ENCODE data around the gene WNT2B. TPM values are rescaled to one million over a fixed set of nuclear protein-coding genes. Genes with fewer than 3 reads are reported as not detected.
"Not testable (repeated sequence)": the region's sequence is repeated elsewhere in the genome, so short reads cannot be mapped to it uniquely, and the experiment has no call there.

The WNT2B gene
- total RNA-seq, 1 donor from 2014 or later: 146 TPM

- no peak overlapping the region for H3K27ac Mint-ChIP-seq
- peaks cover 44% of the 10 kb centered on the region for H3K9me3 Mint-ChIP-seq
- H3K4me3 Mint-ChIP-seq: no peak overlapping the region
- peaks cover 19% of the 10 kb centered on the region for H3K36me3 Mint-ChIP-seq
- H3K4me1 Mint-ChIP-seq: no peaks in the 10 kb centered on the region
- DNase-seq (ENCODE audit: low spot score in 2 of 2, unreplicated experiment in 2 of 2): no peak
- no peaks in the 10 kb centered on the region for H3K27me3 Mint-ChIP-seq (ENCODE audit: low read depth)
- no peak for TF ChIP-seq CTCF (IDR thresholded peaks at IDR 0.05; ENCODE audit: unreplicated experiment)
Observed at GRCh38 chr1:112478314-112478713, 30.5 kb upstream of the WNT2B start.

- H3K27me3 Mint-ChIP-seq (ENCODE audit: low read depth); H3K9me3 Mint-ChIP-seq; H3K4me1 Mint-ChIP-seq; H3K36me3 Mint-ChIP-seq; H3K4me3 Mint-ChIP-seq; H3K27ac Mint-ChIP-seq; DNase-seq (ENCODE audit: low spot score in 2 of 2, unreplicated experiment in 2 of 2): not testable (repeated sequence)
Observed at GRCh38 chr1:112486063-112486462, 22.7 kb upstream of the WNT2B start.

GRCh38 chr1:112487686-112488085, 21.1 kb upstream of the WNT2B start:
- not testable (repeated sequence) for H3K36me3 Mint-ChIP-seq

GRCh38 chr1:112488141-112488540, 20.6 kb upstream of the WNT2B start:
- Mint-ChIP-seq H3K9me3 (no peaks in the 10 kb centered on the region), H3K36me3 (no peaks in the 10 kb centered on the region), H3K27ac (no peak overlapping the region)

More at GRCh38 chr1:112487686-112488085, 21.1 kb upstream of the WNT2B start:
- not testable (repeated sequence) for H3K27ac Mint-ChIP-seq; H3K27me3 Mint-ChIP-seq (ENCODE audit: low read depth); DNase-seq (ENCODE audit: low spot score in 2 of 2, unreplicated experiment in 2 of 2); H3K4me3 Mint-ChIP-seq; H3K4me1 Mint-ChIP-seq; H3K9me3 Mint-ChIP-seq

GRCh38 chr1:112492076-112492475, 16.7 kb upstream of the WNT2B start:
- Mint-ChIP-seq H3K9me3 (no peaks in the 10 kb centered on the region), H3K4me3 (no peak overlapping the region), H3K27me3 (ENCODE audit: low read depth) (peaks cover 14% of the 10 kb centered on the region), H3K36me3 (no peaks in the 10 kb centered on the region), H3K27ac (no peak overlapping the region), H3K4me1 (no peaks in the 10 kb centered on the region)
- no peak for DNase-seq (ENCODE audit: low spot score in 2 of 2, unreplicated experiment in 2 of 2)
- no peak for TF ChIP-seq CTCF (IDR thresholded peaks at IDR 0.05; ENCODE audit: unreplicated experiment)

More at GRCh38 chr1:112488141-112488540, 20.6 kb upstream of the WNT2B start:
- Mint-ChIP-seq H3K27me3 (ENCODE audit: low read depth) (peaks cover 1% of the 10 kb centered on the region), H3K4me3 (no peak overlapping the region), H3K4me1 (no peaks in the 10 kb centered on the region)
- no peak for TF ChIP-seq CTCF (IDR thresholded peaks at IDR 0.05; ENCODE audit: unreplicated experiment)
- DNase-seq (ENCODE audit: low spot score in 2 of 2, unreplicated experiment in 2 of 2): no peak

- no peaks in the 10 kb centered on the region for H3K9me3 Mint-ChIP-seq
- H3K4me1 Mint-ChIP-seq: no peaks in the 10 kb centered on the region
- no peak overlapping the region for H3K4me3 Mint-ChIP-seq
- H3K27ac Mint-ChIP-seq: no peak overlapping the region
- H3K27me3 Mint-ChIP-seq (ENCODE audit: low read depth): peaks cover 14% of the 10 kb centered on the region
- no peak for TF ChIP-seq CTCF (IDR thresholded peaks at IDR 0.05; ENCODE audit: unreplicated experiment)
- no peak for DNase-seq (ENCODE audit: low spot score in 2 of 2, unreplicated experiment in 2 of 2)
- no peaks in the 10 kb centered on the region for H3K36me3 Mint-ChIP-seq
Observed at GRCh38 chr1:112493351-112493750, 15.4 kb upstream of the WNT2B start.

GRCh38 chr1:112496290-112496689, 12.5 kb upstream of the WNT2B start:
- Mint-ChIP-seq H3K4me3 (no peak overlapping the region), H3K4me1 (peaks cover 2% of the 10 kb centered on the region), H3K9me3 (no peaks in the 10 kb centered on the region), H3K36me3 (no peaks in the 10 kb centered on the region), H3K27ac (no peak overlapping the region), H3K27me3 (ENCODE audit: low read depth) (peaks cover 28% of the 10 kb centered on the region)
- no peak for DNase-seq (ENCODE audit: low spot score in 2 of 2, unreplicated experiment in 2 of 2)
- no peak for TF ChIP-seq CTCF (IDR thresholded peaks at IDR 0.05; ENCODE audit: unreplicated experiment)
